B cell (primary cell): Measurements from ENCODE around the gene RPUSD3. TPM values are rescaled to one million over a fixed set of nuclear protein-coding genes. Genes with fewer than 3 reads are reported as not detected.
A peak's percentile ranks its signal among the peaks of the same experiment; 100 is the strongest.

Experiments
- ATAC-seq: fragments of 200-7000 bp; cut with Tn5 transposase; one replicate; pipeline ENCODE4 v1.10.0; 2021; ENCODE audit warnings: low read depth, mild to moderate bottlenecking, moderate number of reproducible peaks, moderate library complexity
- CTCF ChIA-PET: fragments of 350-600 bp; sonication (Branson Sonifier 250); formaldehyde crosslinking; loops from one replicate; lab custom pipeline; 2021; ENCODE audit warnings: antibody characterized with exemption, inconsistent platforms; lab: Charles Lee
- POLR2A ChIA-PET: fragments of 350-600 bp; sonication (Branson Sonifier 250); formaldehyde crosslinking; loops from one replicate; lab custom pipeline; 2021; ENCODE audit warnings: antibody characterized with exemption; lab: Charles Lee
- DNase-seq: peaks from one replicate; pipeline ENCODE4 v3.0.0; 2013
- H2AFZ ChIP-seq: 2 replicates; pipeline ENCODE4 v1.6.1; 2012; ENCODE audit warnings: mild to moderate bottlenecking, low read depth, low read length; ENCODE audit not compliant: insufficient read depth, poor library complexity, severe bottlenecking
- H3K27ac ChIP-seq, 2 donors: 1 replicate in 1 of 2; 2 replicates in 1 of 2; pipeline ENCODE4 v1.5.1; 2012 to 2013; ENCODE audit warnings: low read length in 2 of 2, mild to moderate bottlenecking in 2 of 2, moderate library complexity in 1 of 2
- H3K27me3 ChIP-seq, 4 experiments: fragments of 200-600 bp in 1 of 4; sonication (generic) in 1 of 4; replicated peaks in 1 of 4; 1 replicate in 2 of 4; 2 replicates in 2 of 4; pipeline versions ENCODE4 v1.6.1 to v1.7.0; 2013 to 2016; ENCODE audit warnings: low read length in 3 of 4, mild to moderate bottlenecking in 2 of 4, mixed read lengths in 1 of 4, moderate library complexity in 1 of 4; ENCODE audit not compliant: insufficient read depth in 4 of 4, control insufficient read depth in 3 of 4; ENCODE audit errors: control extremely low read depth in 1 of 4
- H3K36me3 ChIP-seq, 2 experiments: replicated peaks in 1 of 2; 1 replicate in 1 of 2; 2 replicates in 1 of 2; pipeline versions ENCODE4 v1.6.1 to v1.7.1; 2013; ENCODE audit warnings: low read length in 1 of 2; ENCODE audit not compliant: insufficient read depth in 2 of 2, control insufficient read depth in 1 of 2; ENCODE audit errors: control extremely low read depth in 1 of 2, extremely low read depth in 1 of 2
- H3K4me1 ChIP-seq, 2 donors: fragments of 200-600 bp in 1 of 2; sonication (generic) in 1 of 2; 1 replicate in 1 of 2; 2 replicates in 1 of 2; pipeline versions ENCODE4 v1.5.1 to v1.6.1; 2013 to 2017; ENCODE audit warnings: low read length in 2 of 2; ENCODE audit not compliant: control insufficient read depth in 2 of 2, insufficient read depth in 2 of 2
- H3K4me2 ChIP-seq: replicated peaks from 2 replicates; pipeline ENCODE3; 2012; ENCODE audit warnings: mild to moderate bottlenecking, low read depth, low read length; ENCODE audit not compliant: poor library complexity, severe bottlenecking
- H3K4me3 ChIP-seq, 5 experiments: fragments of 200-600 bp in 1 of 5; sonication (generic) in 1 of 5; 1 replicate in 3 of 5; 2 replicates in 2 of 5; pipeline versions ENCODE4 v1.5.1 to v1.7.0; 2011 to 2016; ENCODE audit warnings: low read length in 4 of 5, mild to moderate bottlenecking in 4 of 5, low read depth in 2 of 5, control low read depth in 1 of 5, moderate library complexity in 1 of 5; ENCODE audit not compliant: insufficient read depth in 1 of 5; ENCODE audit errors: control extremely low read depth in 1 of 5, extremely low read depth in 1 of 5
- H3K79me2 ChIP-seq: fragments of 200-600 bp; sonication (generic); one replicate; pipeline ENCODE4 v1.6.0; 2016; ENCODE audit warnings: low read length; ENCODE audit not compliant: control insufficient read depth, insufficient read depth
- H3K9ac ChIP-seq: fragments of 200-600 bp; sonication (generic); 2 replicates; pipeline ENCODE4 v1.6.1; 2017; ENCODE audit warnings: mild to moderate bottlenecking, low read length, moderate library complexity
- H3K9me3 ChIP-seq, 3 donors: one replicate each; pipeline versions ENCODE4 v1.6.1 to v1.7.1; 2013; ENCODE audit warnings: low read length in 2 of 3; ENCODE audit not compliant: control insufficient read depth in 2 of 3, insufficient read depth in 1 of 3; ENCODE audit errors: control extremely low read depth in 1 of 3
- H4K20me1 ChIP-seq: 2 replicates; pipeline ENCODE4 v1.6.0; 2012; ENCODE audit warnings: mild to moderate bottlenecking, low read length; ENCODE audit not compliant: insufficient read depth, control insufficient read depth, poor library complexity, severe bottlenecking
- H3K27ac Mint-ChIP-seq: one replicate; pipeline ENCODE4 v1.8.0; 2021; ENCODE audit warnings: mixed read lengths
- H3K27me3 Mint-ChIP-seq: one replicate; pipeline ENCODE4 v1.8.0; 2021; ENCODE audit warnings: mixed read lengths
- H3K4me1 Mint-ChIP-seq: one replicate; pipeline ENCODE4 v1.8.0; 2021; ENCODE audit warnings: mixed read lengths
- H3K4me3 Mint-ChIP-seq: one replicate; pipeline ENCODE4 v1.8.0; 2021; ENCODE audit warnings: mixed read lengths
- H3K9me3 Mint-ChIP-seq: one replicate; pipeline ENCODE4 v1.8.0; 2022; ENCODE audit warnings: mixed read lengths; ENCODE audit not compliant: insufficient read depth
- EZH2 ChIP-seq: IDR thresholded peaks from 2 replicates; pipeline ENCODE4 v1.6.1; 2012; ENCODE audit warnings: borderline replicate concordance, low read depth, mild to moderate bottlenecking, moderate library complexity, low read length; ENCODE audit not compliant: insufficient read depth, poor library complexity, severe bottlenecking
- WGBS: methylation state at CpG from one replicate; pipeline ENCODE4 v1.1.5; 2013; ENCODE audit warnings: missing lambda C conversion rate; ENCODE audit not compliant: insufficient coverage; 5-methylcytosine and 5-hydroxymethylcytosine counted together
- intact Hi-C: fragments of 100-400 bp; cut with micrococcal nuclease; formaldehyde crosslinking; loops from one replicate; pipeline ENCODE4 v1.10.0; 2022
- polyA plus RNA-seq: library from polyadenylated mRNA; depleted of rRNA; stranded (reverse); fragments of >200 nt; gene quantifications from 2 replicates; pipeline ENCODE4 v1.2.3, GENCODE V29; 2012
- total RNA-seq, 2 donors: library from RNA; stranded (reverse); fragments of 120-200 nt in 1 of 2; gene quantifications; 1 replicate in 1 of 2; 2 replicates in 1 of 2; pipeline versions ENCODE4 v1.2.3 to v1.2.4, GENCODE V29; 2013 to 2022
- TF ChIP-seq, protein P1 (sequence below): fragments of 200-600 bp; IDR thresholded peaks from one replicate; pipeline ENCODE4 v1.8.0; 2022; ENCODE audit warnings: antibody characterized with exemption, mild to moderate bottlenecking

RPUSD3 gene
- total and polyA plus RNA-seq, 2 donors (not counting 1 experiment from before 2014, with no cell fraction given) = 57.0 to 60.7 TPM

DNA sequence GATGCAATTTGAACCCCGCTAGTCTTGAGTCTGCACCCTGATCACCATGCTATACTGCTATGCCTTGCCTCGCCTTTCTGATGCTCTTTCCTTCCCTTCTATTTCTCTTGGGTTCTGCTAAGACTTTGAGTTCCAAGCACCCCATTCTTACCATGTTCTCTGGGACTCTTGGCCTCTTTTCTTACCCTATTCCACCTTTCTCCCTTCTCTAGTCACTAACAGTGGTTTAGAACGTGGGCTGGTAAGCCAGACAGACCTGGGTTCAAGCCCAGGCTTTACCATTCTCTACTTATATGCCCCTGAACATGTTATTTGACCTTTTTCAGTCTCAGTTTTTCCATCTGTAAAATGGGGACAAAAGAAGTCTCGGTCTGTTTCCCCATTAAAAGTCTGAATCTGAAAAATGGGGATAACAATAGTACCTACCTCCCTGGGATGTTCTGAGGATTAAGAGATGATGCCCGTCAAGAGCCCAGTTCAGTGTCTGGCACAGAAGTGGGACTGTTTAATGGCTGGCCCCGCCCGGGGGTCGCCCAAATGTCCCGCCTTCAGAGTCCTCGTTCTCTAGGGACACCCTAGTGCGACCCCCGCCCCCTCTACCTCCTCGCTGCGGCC is 51.9 kb downstream of the RPUSD3 start:
- intact Hi-C loops = loop anchor here (1.0 to 2.0 kb wide), 7 partner anchors 12 to 529 kb away; partner anchors contain the start of genes BRPF1, RPUSD3, SEC13 and SETD5
- Histone ChIP-seq H3K9me3 (no peaks in the 10 kb centered on the region), H3K4me1 (peaks cover 44 to 56% of the 10 kb centered on the region in 2 donors), H2AFZ (peak overlapping the region; percentile 96), H4K20me1 (peaks cover 31% of the 10 kb centered on the region), H3K27ac (peak overlapping the region; percentile 93 to 99), H3K4me3 (peak overlapping the region; percentile 78 to 99 (median 94)), H3K79me2 (peaks cover 65% of the 10 kb centered on the region), H3K4me2 (peak overlapping the region; percentile 98), H3K9ac (peak overlapping the region; percentile 98), H3K27me3 (no peaks in the 10 kb centered on the region), H3K36me3 (peaks cover 1 to 37% of the 10 kb centered on the region in 2 experiments)
- TF ChIP-seq EZH2 = no peak
- TF ChIP-seq, protein P1, sequence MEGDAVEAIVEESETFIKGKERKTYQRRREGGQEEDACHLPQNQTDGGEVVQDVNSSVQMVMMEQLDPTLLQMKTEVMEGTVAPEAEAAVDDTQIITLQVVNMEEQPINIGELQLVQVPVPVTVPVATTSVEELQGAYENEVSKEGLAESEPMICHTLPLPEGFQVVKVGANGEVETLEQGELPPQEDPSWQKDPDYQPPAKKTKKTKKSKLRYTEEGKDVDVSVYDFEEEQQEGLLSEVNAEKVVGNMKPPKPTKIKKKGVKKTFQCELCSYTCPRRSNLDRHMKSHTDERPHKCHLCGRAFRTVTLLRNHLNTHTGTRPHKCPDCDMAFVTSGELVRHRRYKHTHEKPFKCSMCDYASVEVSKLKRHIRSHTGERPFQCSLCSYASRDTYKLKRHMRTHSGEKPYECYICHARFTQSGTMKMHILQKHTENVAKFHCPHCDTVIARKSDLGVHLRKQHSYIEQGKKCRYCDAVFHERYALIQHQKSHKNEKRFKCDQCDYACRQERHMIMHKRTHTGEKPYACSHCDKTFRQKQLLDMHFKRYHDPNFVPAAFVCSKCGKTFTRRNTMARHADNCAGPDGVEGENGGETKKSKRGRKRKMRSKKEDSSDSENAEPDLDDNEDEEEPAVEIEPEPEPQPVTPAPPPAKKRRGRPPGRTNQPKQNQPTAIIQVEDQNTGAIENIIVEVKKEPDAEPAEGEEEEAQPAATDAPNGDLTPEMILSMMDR = no peak
- 16% methylated on average over 12 of the region's 14 CpGs for WGBS
- ChIA-PET CTCF (interaction anchor here (0.6 to 2.4 kb wide), 7 partner anchors 10 to 471 kb away, joined by 3 to 17 read pairs (median 4); partner anchors contain the start of gene TTLL3), POLR2A (interaction anchor here (0.6 to 1.6 kb wide), 14 partner anchors 10 to 529 kb away, joined by 3 to 39 read pairs (median 5); partner anchors contain the start of genes CRELD1, FANCD2, GHRL and MTMR14)
- DNase-seq (no peak), ATAC-seq (no peak)
- Mint-ChIP-seq H3K9me3 (no peaks in the 10 kb centered on the region), H3K4me3 (peak overlapping the region; percentile 99), H3K4me1 (peaks cover 51% of the 10 kb centered on the region), H3K27ac (peak overlapping the region; percentile 100), H3K27me3 (no peaks in the 10 kb centered on the region)

DNA sequence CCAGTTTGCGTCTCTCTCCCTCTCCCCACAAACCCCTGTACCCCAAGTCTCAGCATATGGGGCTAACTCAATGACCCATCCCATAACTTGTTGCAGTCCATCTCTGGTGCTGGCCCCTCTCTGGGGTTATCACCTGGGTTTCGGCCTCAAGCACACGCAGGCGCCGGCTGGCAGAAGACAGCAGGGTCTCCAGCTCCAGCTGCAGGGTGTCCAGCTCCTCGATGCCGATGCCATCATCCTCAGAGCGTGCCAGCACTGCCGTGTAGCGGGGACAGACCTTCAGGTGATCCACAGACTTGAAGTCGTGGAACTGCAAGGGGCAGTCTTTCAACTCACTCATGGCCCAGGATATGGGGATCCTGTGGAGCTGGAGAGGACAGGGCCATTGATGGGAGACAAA is 52.7 kb downstream of the RPUSD3 start:
- Histone ChIP-seq H3K27me3 (no peaks in the 10 kb centered on the region), H3K4me1 (peaks cover 37 to 49% of the 10 kb centered on the region in 2 donors), H3K4me3 (no peak overlapping the region), H3K9me3 (no peaks in the 10 kb centered on the region), H3K27ac (peak overlapping the region in 1 of 2 donors; percentile 93), H3K79me2 (peaks cover 63% of the 10 kb centered on the region), H2AFZ (no peak overlapping the region), H3K9ac (peak overlapping the region; percentile 98), H3K4me2 (peak overlapping the region; percentile 98), H4K20me1 (peaks cover 24% of the 10 kb centered on the region), H3K36me3 (peaks cover 0 to 42% of the 10 kb centered on the region in 2 experiments)
- Mint-ChIP-seq H3K9me3 (no peaks in the 10 kb centered on the region), H3K27ac (peak overlapping the region; percentile 59), H3K27me3 (no peaks in the 10 kb centered on the region), H3K4me3 (peak overlapping the region; percentile 99), H3K4me1 (peaks cover 46% of the 10 kb centered on the region)
- WGBS = 98% methylated on average over 9 of the region's 11 CpGs
- ATAC-seq (no peak), DNase-seq (no peak)
- CTCF ChIA-PET = interaction anchor here (1.0 to 2.4 kb wide), 2 partner anchors 10 to 64 kb away, joined by 3 to 15 read pairs; no protein-coding TSS in a partner anchor
- TF ChIP-seq EZH2 = no peak
- POLR2A ChIA-PET = no interaction called here
- intact Hi-C loops = no loop called here

Other genes starting within 250 kb of the RPUSD3 start
- 98.2 and 105 TPM in 2 replicates for gene MTMR14, start 194.5 kb downstream of the RPUSD3 start, total RNA-seq
- gene MTMR14, start 194.5 kb downstream of the RPUSD3 start, polyA plus RNA-seq = 76.0 and 82.3 TPM in 2 replicates
- gene CPNE9, start 140.2 kb downstream of the RPUSD3 start, total RNA-seq = 0.37 and 1.2 TPM in 2 replicates
- gene CPNE9, start 140.2 kb downstream of the RPUSD3 start, polyA plus RNA-seq = 0.20 and 0.30 TPM in 2 replicates
- 36.5 and 40.1 TPM in 2 replicates for gene BRPF1, start 112.3 kb downstream of the RPUSD3 start, total RNA-seq
- gene BRPF1, start 112.3 kb downstream of the RPUSD3 start, polyA plus RNA-seq = 22.2 and 24.4 TPM in 2 replicates
- 81.6 and 90.8 TPM in 2 replicates for gene OGG1, start 94.1 kb downstream of the RPUSD3 start, total RNA-seq
- 26.5 and 45.6 TPM in 2 replicates for gene OGG1, start 94.1 kb downstream of the RPUSD3 start, polyA plus RNA-seq
- gene CAMK1, start 74.1 kb downstream of the RPUSD3 start, total RNA-seq = 0.57 and 1.1 TPM in 2 replicates
- gene CAMK1, start 74.1 kb downstream of the RPUSD3 start, polyA plus RNA-seq = 0.82 and 0.97 TPM in 2 replicates
- gene TADA3, start 51.5 kb downstream of the RPUSD3 start, total RNA-seq = 43.4 and 45.6 TPM in 2 replicates
- 42.5 and 45.4 TPM in 2 replicates for gene TADA3, start 51.5 kb downstream of the RPUSD3 start, polyA plus RNA-seq
- 174 and 179 TPM in 2 replicates for gene ARPC4, start 50.9 kb downstream of the RPUSD3 start, total RNA-seq
- gene ARPC4, start 50.9 kb downstream of the RPUSD3 start, polyA plus RNA-seq = 110 and 114 TPM in 2 replicates
- gene TTLL3, start 33.7 kb downstream of the RPUSD3 start, total RNA-seq = 84.5 and 84.6 TPM in 2 replicates
- gene TTLL3, start 33.7 kb downstream of the RPUSD3 start, polyA plus RNA-seq = 156 and 168 TPM in 2 replicates
- not detected in 2 replicates for gene CIDEC, start 36.2 kb upstream of the RPUSD3 start, total RNA-seq
- gene CIDEC, start 36.2 kb upstream of the RPUSD3 start, polyA plus RNA-seq = not detected in 2 replicates
- 25.7 and 26.2 TPM in 2 replicates for gene JAGN1, start 46.6 kb upstream of the RPUSD3 start, total RNA-seq
- 20.3 and 20.4 TPM in 2 replicates for gene JAGN1, start 46.6 kb upstream of the RPUSD3 start, polyA plus RNA-seq
- gene IL17RE, start 58.8 kb upstream of the RPUSD3 start, total RNA-seq = 0.34 TPM in 1 of 2 replicates, not detected in the other
- 0.37 and 0.48 TPM in 2 replicates for gene IL17RE, start 58.8 kb upstream of the RPUSD3 start, polyA plus RNA-seq
- 0.24 and 0.25 TPM in 2 replicates for gene IL17RC, start 73.1 kb upstream of the RPUSD3 start, total RNA-seq
- gene IL17RC, start 73.1 kb upstream of the RPUSD3 start, polyA plus RNA-seq = 0.98 and 1.2 TPM in 2 replicates
- 47.4 and 47.6 TPM in 2 replicates for gene CRELD1, start 89.8 kb upstream of the RPUSD3 start, total RNA-seq
- 46.0 and 46.8 TPM in 2 replicates for gene CRELD1, start 89.8 kb upstream of the RPUSD3 start, polyA plus RNA-seq
- gene PRRT3, start 108.4 kb upstream of the RPUSD3 start, total RNA-seq = 3.9 and 4.4 TPM in 2 replicates
- gene PRRT3, start 108.4 kb upstream of the RPUSD3 start, polyA plus RNA-seq = 1.0 and 1.7 TPM in 2 replicates
- 38.0 and 38.6 TPM in 2 replicates for gene EMC3, start 142.8 kb upstream of the RPUSD3 start, total RNA-seq
- 38.7 and 64.8 TPM in 2 replicates for gene EMC3, start 142.8 kb upstream of the RPUSD3 start, polyA plus RNA-seq
- gene FANCD2, start 182.4 kb upstream of the RPUSD3 start, total RNA-seq = 31.7 and 35.5 TPM in 2 replicates
- 65.8 and 98.5 TPM in 2 replicates for gene FANCD2, start 182.4 kb upstream of the RPUSD3 start, polyA plus RNA-seq